GM21786 (cell line): ENCODE measurements around the gene KREMEN1.
"Not testable (repeated sequence)": the region's sequence is repeated elsewhere in the genome, so short reads cannot be mapped to it uniquely, and the experiment has no call there.

Experiments used
- ATAC-seq: cut with Tn5 transposase; IDR thresholded peaks from one replicate; pipeline ENCODE4 v1.9.1; 2021; ENCODE audit not compliant: unreplicated experiment

The KREMEN1 gene

GRCh38 chr22:29072979-29073617 is at the start of gene KREMEN1:
Gene KREMEN1 (plus strand): TSS chr22:29073035. CDS start chr22:29073131, 96 bp downstream.
- no peak for ATAC-seq

- ATAC-seq, result no peak
Measured at GRCh38 chr22:29023172-29023796, 49.6 kb upstream of the KREMEN1 start.

DNA sequence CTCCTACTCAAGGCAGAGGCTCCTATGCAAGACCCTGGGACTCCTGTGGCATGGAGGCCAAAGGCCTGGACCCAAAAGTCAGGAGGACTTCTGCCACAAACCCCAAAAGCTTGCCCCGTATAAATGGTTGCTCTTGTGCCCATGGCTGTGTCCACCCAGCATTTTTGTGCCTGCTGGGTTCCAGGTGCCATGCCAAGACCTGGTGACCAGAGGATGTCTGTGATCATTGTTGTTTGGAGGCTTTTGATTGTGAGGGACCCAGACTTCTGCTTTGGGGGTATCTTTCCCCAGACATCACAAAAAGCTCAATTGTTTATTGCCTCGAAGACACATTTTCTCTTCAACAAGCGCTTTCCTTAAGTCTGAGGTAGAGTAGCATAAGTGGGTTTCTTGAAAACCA is 46.3 kb upstream of the KREMEN1 start:
- ATAC-seq, result no peak

DNA sequence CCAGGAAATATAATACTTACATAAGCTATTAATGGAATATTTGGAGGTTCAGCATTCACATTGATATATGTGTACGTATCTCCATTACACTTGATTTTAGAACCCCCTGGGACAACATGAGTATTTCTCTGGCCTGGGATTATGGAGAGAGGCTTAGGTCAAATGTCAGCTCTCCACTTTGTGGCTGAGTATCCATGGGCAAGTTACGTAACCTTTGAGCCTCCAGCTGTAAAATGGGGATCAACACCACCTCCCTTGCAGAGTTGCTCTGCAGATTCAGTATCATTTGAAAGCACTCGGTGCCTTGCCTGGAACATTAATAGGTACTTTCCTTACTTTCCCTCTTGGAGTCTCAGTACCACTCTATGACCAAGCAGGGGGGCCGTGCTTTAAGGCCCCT is 44.4 kb upstream of the KREMEN1 start:
- ATAC-seq, result no peak

- no peak for ATAC-seq
Measured at GRCh38 chr22:29029202-29030000, 43.4 kb upstream of the KREMEN1 start.

DNA sequence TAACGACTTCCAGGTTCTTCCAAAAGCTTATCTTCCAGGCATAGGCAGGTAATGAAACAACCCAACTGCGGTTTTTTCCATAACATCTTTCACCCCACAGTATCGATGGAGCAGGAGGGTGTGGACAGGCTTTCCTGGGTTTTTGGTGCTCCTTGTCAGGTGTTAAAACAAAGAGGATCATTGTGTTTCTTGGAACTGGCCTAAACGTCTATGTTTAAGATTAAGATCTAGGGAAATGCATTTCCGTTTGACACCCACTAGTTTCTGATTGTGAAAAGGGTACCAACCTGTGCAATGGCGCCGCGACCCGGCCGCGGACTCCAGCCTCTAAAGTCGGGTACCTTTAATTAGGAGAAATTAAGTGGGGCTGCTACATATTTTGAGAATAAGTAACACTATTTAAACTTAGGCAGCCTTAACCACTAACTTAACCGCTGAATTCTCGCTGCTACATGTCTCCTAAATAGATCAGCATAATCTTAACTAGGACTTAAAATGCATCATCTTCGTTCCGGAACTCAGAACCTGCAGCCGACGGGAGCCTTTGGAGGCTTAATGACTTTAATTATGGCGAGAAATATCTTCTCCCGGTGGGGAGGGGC is 42.7 kb upstream of the KREMEN1 start:
- ATAC-seq, result no peak

GRCh38 chr22:29030618-29031226 is 42.1 kb upstream of the KREMEN1 start:
- ATAC-seq, result no peak

DNA sequence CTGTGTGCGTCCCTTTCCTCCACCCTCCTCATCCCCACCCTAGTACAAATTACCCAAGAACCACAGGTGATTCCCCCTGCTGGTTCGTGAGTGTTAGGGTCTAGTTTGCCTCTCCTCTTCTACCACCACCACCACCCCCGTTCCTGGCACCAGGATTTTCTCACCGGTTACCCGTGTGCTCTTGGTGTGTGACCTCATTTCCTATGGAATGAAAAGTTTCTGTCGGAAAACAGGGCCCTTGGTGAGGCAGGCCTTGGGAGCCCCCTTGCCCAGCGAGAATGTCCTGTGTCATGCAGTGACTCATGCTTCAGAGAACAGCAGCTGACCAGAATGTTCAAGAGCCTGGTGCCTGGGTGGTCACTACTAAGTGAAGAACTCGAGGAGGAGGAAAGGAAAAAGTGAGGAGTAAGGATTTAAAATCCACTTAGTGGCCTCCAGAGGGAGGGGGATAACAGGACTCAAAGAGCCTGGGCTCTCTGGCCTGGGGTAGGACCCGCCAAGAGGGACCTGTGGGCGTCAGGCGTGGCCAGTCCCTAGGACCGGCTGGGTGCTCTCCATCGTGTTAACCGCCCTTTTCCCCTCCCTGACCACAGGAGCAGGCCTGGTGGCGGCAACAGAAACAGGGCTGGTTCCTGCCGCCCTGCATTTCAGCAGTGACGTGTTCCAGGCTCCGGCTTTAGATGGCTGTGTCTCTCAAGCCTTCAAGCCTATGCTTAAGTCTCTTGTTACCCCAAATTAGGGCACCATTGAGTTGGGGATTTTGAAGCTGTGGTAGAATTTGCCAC is 41.4 kb upstream of the KREMEN1 start:
- no peak for ATAC-seq

DNA sequence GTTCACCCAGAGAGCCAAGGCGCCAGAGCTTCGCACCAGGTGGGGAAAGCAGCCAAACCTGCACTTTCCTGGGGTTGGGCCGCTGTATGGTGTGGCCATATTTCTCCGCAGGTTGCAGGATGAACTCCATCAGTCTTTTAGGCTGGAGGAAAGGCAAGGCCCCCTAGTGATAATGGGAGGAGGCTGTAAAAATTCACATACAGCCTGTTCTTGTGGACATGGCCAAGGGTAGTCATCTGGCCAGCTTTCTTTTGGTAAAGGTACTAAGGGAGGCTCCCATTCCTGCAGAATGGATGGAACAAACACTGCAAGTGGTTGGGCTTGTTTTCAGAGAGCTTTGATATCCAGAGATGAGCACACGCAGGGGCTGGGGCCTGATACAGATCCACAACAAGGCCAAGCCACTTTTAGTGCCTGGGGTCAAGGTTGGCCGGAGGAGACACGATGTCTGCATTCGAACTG is 40.8 kb upstream of the KREMEN1 start:
- no peak for ATAC-seq

DNA sequence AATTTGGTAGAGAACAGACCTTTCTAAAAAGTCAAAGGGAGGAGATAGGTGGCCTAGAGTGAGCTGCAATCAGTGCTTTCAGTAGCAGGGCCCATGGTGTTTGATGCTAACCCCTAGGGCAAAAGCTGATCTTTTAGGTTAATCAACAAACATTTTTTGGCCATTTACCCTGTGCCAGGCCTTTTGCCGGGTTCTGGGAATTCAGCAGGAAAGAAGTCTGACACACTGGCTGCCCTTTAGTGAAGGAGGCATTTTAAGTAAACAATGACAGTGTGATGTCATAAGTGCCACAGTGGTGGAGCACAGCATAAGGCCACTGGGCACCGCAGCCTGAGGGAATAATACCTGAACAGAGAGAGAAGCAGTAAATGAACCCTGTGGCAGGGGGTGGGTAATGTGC is 40.3 kb upstream of the KREMEN1 start:
- ATAC-seq, result no peak

GRCh38 chr22:29037340-29037932 is 35.4 kb upstream of the KREMEN1 start:
- no peak for ATAC-seq

GRCh38 chr22:29039148-29039547 is 33.7 kb upstream of the KREMEN1 start:
- ATAC-seq, result no peak

DNA sequence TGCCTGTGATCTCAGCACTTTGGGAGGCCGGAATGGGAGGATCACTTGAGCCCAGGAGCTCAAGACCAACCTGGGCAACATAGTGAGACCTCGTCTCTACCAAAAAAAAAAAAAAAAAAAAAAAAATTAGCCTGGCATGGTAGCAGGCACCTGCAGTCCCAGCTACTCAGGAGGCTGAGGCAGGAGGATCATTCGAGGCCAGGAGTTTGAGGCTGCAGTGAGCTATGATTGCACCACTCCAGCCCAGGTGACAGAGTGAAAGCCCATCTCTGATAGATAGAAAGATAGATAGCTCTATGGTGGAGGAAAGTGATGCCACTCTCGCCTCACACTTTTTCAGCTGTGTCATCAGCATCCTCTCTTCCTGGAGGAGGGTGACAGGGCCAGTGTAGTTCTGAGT is 33.2 kb upstream of the KREMEN1 start:
- not testable (repeated sequence) for ATAC-seq

DNA sequence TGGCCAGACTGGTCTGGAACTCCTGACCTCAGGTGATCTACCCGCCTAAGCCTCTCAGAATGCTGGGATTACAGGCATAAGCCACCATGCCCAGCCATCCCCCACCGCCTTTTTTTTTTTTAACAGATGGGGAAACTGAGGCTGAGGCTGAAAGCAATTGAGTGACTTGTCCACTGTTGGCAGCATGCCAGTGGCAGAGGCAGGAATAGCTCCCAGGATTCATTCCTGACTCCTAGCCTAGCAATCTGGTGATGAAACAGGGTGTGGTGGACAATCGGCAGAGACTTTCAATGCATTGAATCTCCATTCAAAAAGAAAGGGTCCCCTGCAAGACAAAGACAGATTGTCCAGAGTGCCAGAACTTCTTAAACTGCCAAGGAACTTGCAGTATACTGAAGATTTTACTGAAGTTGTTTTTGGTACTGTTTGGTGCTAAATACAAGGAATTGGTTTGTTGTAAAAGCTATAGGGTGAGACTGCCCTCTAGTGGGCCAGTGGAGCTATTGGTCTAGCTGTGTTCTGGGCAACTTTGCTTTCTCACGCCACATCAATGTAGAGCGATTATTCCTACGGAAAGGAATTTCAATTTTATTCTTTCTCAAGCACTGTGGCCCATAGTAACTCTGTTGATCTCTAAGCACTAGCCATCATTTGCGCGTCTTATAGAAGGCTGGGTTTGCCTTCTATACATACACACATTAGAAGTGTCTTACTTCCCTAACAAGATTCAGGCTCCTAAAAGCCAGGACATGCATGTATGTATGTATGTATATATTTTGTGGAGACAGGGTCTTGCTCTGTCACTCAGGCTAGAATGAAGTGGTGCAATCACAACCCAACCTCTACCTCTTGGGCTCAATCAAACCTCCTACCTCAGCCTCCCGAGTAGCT is 32.2 kb upstream of the KREMEN1 start:
- ATAC-seq, result no peak

DNA sequence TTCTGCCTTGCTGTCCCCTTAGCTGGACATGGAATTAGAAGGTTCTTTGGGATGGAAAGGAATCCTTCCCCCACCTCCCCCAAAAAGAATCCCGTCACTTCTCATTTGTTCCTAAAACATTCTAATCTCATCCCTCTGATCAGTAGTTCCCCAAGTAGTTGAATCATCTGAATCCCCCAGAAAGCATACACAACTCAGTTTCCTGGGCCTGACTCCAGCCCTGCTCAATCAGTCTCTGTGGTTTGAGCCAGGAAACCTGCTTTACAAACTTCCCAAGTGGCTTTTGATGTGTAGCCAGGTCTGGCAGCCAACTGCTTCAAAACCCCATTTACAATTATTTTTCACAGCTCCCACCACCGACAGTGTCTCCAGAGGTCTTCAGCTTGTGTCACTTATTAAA is 31.4 kb upstream of the KREMEN1 start:
- no peak for ATAC-seq

- no peak for ATAC-seq
Measured at GRCh38 chr22:29043906-29044575, 28.8 kb upstream of the KREMEN1 start.

DNA sequence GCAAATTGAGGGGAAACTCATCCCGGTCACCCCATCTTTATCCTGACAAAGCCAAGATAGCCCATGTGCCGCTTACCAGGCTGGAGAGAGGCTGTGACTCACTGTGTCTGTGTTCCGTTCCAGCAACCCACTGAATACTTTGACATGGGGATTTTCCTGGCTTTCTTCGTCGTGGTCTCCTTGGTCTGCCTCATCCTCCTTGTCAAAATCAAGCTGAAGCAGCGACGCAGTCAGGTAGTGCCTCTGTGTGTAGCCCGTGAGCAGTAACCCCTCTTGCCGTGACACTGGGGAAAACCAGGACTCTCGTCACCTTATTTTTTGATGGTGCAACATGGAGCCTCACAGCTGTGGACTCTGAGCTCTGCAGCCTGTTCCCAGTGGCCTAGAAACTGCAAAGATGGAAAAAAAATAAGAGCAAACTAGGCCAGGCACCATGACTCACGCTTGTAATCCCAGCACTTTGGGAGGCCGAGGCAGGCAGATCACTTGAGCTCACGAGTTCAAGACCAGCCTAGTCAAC is 28.1 kb upstream of the KREMEN1 start:
- ATAC-seq, result no peak
